MCF 10A (cell line): ENCODE data around the gene KCND2. TPM values are rescaled to one million over a fixed set of nuclear protein-coding genes. Genes with fewer than 3 reads are reported as not detected.

Experiments
- BruUV-seq: library from RNA; stranded (reverse); fragments of 400-500 nt; replicated peaks from 2 replicates; lab custom pipeline; 2021; lab: Mats Ljungman, UMichigan
- CTCF ChIA-PET: fragments of 300-600 bp; sonication (Branson Sonifier 250); formaldehyde crosslinking; extraction: SDS; loops from one replicate; lab custom pipeline; 2021; ENCODE audit warnings: antibody characterized with exemption, inconsistent platforms; lab: Yijun Ruan, JAX
- POLR2A ChIA-PET: fragments of 300-600, 350-650 bp; sonication (Branson Sonifier 250); formaldehyde crosslinking; extraction: SDS; loops from one replicate; lab custom pipeline; 2020; ENCODE audit warnings: antibody characterized with exemption, inconsistent platforms; lab: Yijun Ruan, JAX
- DNase-seq: peaks from one replicate; pipeline ENCODE4 v3.0.0-alpha.2; 2018; ENCODE audit not compliant: unreplicated experiment
- H3K27ac Mint-ChIP-seq: one replicate; pipeline ENCODE4 v1.8.0; 2022; ENCODE audit warnings: mild to moderate bottlenecking, low read depth, mixed read lengths; ENCODE audit not compliant: unreplicated experiment
- H3K27me3 Mint-ChIP-seq: one replicate; pipeline ENCODE4 v1.8.0; 2022; ENCODE audit warnings: mixed read lengths; ENCODE audit not compliant: insufficient read depth, unreplicated experiment
- H3K36me3 Mint-ChIP-seq: one replicate; pipeline ENCODE4 v1.8.0; 2022; ENCODE audit warnings: mild to moderate bottlenecking, moderate library complexity, mixed read lengths; ENCODE audit not compliant: insufficient read depth, unreplicated experiment
- H3K4me1 Mint-ChIP-seq: one replicate; pipeline ENCODE4 v1.8.0; 2022; ENCODE audit warnings: mixed read lengths; ENCODE audit not compliant: insufficient read depth, unreplicated experiment
- H3K4me3 Mint-ChIP-seq: one replicate; pipeline ENCODE4 v1.8.0; 2022; ENCODE audit warnings: mild to moderate bottlenecking, moderate library complexity, mixed read lengths; ENCODE audit not compliant: unreplicated experiment
- H3K9me3 Mint-ChIP-seq: one replicate; pipeline ENCODE4 v1.8.0; 2022; ENCODE audit warnings: mixed read lengths; ENCODE audit not compliant: unreplicated experiment
- intact Hi-C: fragments of 100-400 bp; cut with micrococcal nuclease; formaldehyde crosslinking; loops from 2 replicates; pipeline ENCODE4 v1.14.1; 2022
- total RNA-seq: library from RNA; stranded (reverse); gene quantifications from 2 replicates; pipeline ENCODE4 v1.2.3, GENCODE V29; 2022
- TF ChIP-seq, protein P1 (sequence below): fragments of 200-600 bp; IDR thresholded peaks from one replicate; pipeline ENCODE4 v1.8.0; 2022; ENCODE audit warnings: antibody characterized with exemption, mild to moderate bottlenecking; ENCODE audit not compliant: unreplicated experiment

KCND2 gene
- total RNA-seq, 1 experiment from 2014 or later, result not detected

DNA sequence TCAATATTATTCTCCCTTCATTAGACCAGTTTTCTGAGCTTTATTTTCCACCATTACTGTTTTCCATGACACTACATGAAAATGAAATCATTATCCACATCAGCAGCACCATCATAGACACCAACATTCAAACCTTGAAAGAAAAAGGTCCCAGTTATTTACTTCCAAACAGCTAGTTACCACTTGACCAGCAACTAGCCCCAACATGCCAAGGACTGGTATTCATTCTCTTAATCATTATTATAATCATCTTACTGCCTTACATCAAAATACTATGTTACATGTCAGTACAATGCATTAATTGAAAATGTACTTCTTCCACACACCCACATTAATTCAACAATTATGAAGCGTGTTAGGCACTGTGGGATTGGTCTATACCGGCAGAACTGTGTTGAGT, 385.5 kb downstream of the KCND2 start:
- TF ChIP-seq, protein P1, sequence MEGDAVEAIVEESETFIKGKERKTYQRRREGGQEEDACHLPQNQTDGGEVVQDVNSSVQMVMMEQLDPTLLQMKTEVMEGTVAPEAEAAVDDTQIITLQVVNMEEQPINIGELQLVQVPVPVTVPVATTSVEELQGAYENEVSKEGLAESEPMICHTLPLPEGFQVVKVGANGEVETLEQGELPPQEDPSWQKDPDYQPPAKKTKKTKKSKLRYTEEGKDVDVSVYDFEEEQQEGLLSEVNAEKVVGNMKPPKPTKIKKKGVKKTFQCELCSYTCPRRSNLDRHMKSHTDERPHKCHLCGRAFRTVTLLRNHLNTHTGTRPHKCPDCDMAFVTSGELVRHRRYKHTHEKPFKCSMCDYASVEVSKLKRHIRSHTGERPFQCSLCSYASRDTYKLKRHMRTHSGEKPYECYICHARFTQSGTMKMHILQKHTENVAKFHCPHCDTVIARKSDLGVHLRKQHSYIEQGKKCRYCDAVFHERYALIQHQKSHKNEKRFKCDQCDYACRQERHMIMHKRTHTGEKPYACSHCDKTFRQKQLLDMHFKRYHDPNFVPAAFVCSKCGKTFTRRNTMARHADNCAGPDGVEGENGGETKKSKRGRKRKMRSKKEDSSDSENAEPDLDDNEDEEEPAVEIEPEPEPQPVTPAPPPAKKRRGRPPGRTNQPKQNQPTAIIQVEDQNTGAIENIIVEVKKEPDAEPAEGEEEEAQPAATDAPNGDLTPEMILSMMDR, result no peak
- ChIA-PET CTCF (no interaction called here), POLR2A (no interaction called here)
- BruUV-seq, result no TSS peak
- no peak overlapping the region for H3K27ac Mint-ChIP-seq
- no peaks in the 10 kb centered on the region for H3K4me1 Mint-ChIP-seq
- no peaks in the 10 kb centered on the region for H3K36me3 Mint-ChIP-seq
- H3K4me3 Mint-ChIP-seq, result no peak overlapping the region
- intact Hi-C loops, result no loop called here
- H3K27me3 Mint-ChIP-seq, result peaks cover 26% of the 10 kb centered on the region
- no peak for DNase-seq
- no peaks in the 10 kb centered on the region for H3K9me3 Mint-ChIP-seq

DNA sequence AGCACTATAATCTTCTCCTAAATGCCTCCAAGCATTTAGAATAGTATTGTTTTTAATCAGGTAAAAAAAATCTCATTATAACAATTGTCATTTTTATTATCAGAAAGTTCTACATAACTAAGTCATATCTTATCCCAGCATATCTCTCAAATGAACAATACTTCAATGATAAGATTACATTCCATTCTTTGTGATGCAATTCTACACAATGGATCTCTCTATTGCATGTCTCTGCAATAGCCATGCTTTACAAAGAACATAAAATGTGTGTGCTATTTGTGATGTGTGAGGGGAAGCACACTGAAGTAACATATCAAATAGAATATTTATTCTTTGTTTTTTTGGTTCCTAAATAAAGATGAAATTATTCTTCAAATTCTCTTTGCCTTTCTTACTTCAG, 389.3 kb downstream of the KCND2 start:
- TF ChIP-seq, protein P1, result no peak
- no peaks in the 10 kb centered on the region for H3K9me3 Mint-ChIP-seq
- intact Hi-C loops, result no loop called here
- H3K4me1 Mint-ChIP-seq, result no peaks in the 10 kb centered on the region
- H3K27ac Mint-ChIP-seq, result no peak overlapping the region
- peaks cover 44% of the 10 kb centered on the region for H3K27me3 Mint-ChIP-seq
- no peak for DNase-seq
- ChIA-PET POLR2A (no interaction called here), CTCF (no interaction called here)
- no TSS peak for BruUV-seq
- H3K36me3 Mint-ChIP-seq, result no peaks in the 10 kb centered on the region
- no peak overlapping the region for H3K4me3 Mint-ChIP-seq

DNA sequence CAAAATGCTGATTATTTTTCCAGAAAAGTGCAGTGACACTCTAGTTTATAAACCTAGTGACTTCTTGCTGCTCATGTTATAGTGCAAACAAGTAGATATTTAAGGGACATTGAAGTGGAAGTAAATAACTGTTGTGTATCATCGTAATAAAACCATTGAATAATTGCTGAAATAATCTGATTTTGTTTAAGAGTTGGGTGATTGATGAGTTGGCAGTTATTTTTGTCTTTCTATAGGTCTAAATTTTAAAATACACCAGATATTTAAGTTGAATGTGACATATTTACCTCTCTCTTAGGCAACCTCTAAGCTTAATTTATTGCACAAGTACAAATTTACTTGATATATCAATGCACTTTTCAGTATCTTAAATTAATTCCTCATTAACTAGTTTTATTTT, 392.1 kb downstream of the KCND2 start:
- Mint-ChIP-seq H3K4me1 (no peaks in the 10 kb centered on the region), H3K36me3 (no peaks in the 10 kb centered on the region), H3K4me3 (no peak overlapping the region), H3K27ac (no peak overlapping the region), H3K9me3 (no peaks in the 10 kb centered on the region), H3K27me3 (peaks cover 31% of the 10 kb centered on the region)
- intact Hi-C loops, result no loop called here
- POLR2A ChIA-PET, result no interaction called here
- TF ChIP-seq, protein P1, result no peak
- no peak for DNase-seq
- CTCF ChIA-PET, result no interaction called here
- BruUV-seq, result no TSS peak

DNA sequence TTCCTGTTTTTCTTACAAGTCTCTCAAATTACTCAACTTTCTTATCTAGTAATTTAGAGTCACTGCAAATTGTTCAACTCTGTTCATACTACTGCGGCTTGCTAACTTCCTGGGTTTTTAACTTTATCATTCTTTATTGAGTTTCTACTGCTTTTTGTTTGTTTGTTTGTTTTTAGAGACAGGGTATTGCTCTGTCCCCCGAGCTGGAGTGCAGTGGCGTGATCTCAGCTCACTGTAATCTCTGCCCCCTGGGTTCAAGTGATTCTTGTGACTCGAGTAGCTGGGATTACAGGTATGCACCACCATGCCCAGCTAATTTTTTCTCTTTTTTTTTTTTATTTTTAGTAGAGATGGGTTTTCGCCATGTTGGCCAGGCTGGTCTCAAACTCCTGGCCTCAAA, 402.1 kb downstream of the KCND2 start:
- ChIA-PET POLR2A (no interaction called here), CTCF (interaction anchor here (0.7 kb wide), 3 partner anchors 301 to 1941 kb away, joined by 3 to 6 read pairs (median 4); no protein-coding TSS in a partner anchor)
- no peak for DNase-seq
- no TSS peak for BruUV-seq
- Mint-ChIP-seq H3K4me3 (no peak overlapping the region), H3K9me3 (no peaks in the 10 kb centered on the region), H3K4me1 (no peaks in the 10 kb centered on the region), H3K27me3 (peaks cover 62% of the 10 kb centered on the region), H3K36me3 (no peaks in the 10 kb centered on the region), H3K27ac (no peak overlapping the region)
- intact Hi-C loops, result no loop called here
- TF ChIP-seq, protein P1, result no peak
